Measurements from ENCODE around the gene CD2BP2. TPM values are rescaled to one million over a fixed set of nuclear protein-coding genes. Genes with fewer than 3 reads are reported as not detected.
A peak's percentile ranks its signal among the peaks of the same experiment; 100 is the strongest.
"Not testable (repeated sequence)": the region's sequence is repeated elsewhere in the genome, so short reads cannot be mapped to it uniquely, and the experiment has no call there.

The CD2BP2 gene
- total and polyA plus RNA-seq, 2 donors (not counting 1 experiment from before 2014, with no cell fraction given), result 35.2 to 45.5 TPM

GRCh38 chr16:30335598-30336474, 19.3 kb downstream of the CD2BP2 start:
- peak overlapping the region; percentile 66 for H3K4me2 ChIP-seq (ENCODE audit: extremely low read depth, insufficient read depth, low read length)
- no peaks in the 10 kb centered on the region for H3K9me3 ChIP-seq (ENCODE audit: control insufficient read depth, insufficient read depth, low read depth, low read length)
- H2AFZ ChIP-seq (ENCODE audit: low read length), result peak overlapping the region; percentile 71
- peaks cover 2% of the 10 kb centered on the region for H3K79me2 ChIP-seq (ENCODE audit: control insufficient read depth, insufficient read depth, low read length)
- H3K4me1 ChIP-seq (ENCODE audit: control insufficient read depth, extremely low read depth, insufficient read depth, low read length), result peaks cover 4% of the 10 kb centered on the region
- H3K9ac ChIP-seq (ENCODE audit: insufficient read depth, low read length), result no peak overlapping the region
- H4K20me1 ChIP-seq (ENCODE audit: control insufficient read depth, extremely low read depth, insufficient read depth, low read length), result no peaks in the 10 kb centered on the region
- H3K27me3 ChIP-seq (ENCODE audit: control insufficient read depth, insufficient read depth, low read length), result no peaks in the 10 kb centered on the region
- no peak for TF ChIP-seq EZH2 (IDR thresholded peaks at IDR 0.05; ENCODE audit: low read length, missing control alignments)
- no peak for TF ChIP-seq CTCF (conservative IDR thresholded peaks at IDR 0.05 in 1 of 2, IDR thresholded peaks at IDR 0.05 in 1 of 2; ENCODE audit: low read depth in 1 of 2, low read length in 2 of 2)
- H3K4me3 ChIP-seq (replicated peaks in 1 of 4; ENCODE audit: control extremely low read depth in 1 of 4, insufficient read depth in 1 of 4, low read depth in 3 of 4, low read length in 4 of 4), result peak overlapping the region; percentile 47 to 70 (median 62)
- H3K27ac ChIP-seq (ENCODE audit: insufficient read depth, low read length), result peak overlapping the region; percentile 50
- DNase-seq (ENCODE audit: low read depth in 2 of 2), result peak; percentile 29 to 34
- no peaks in the 10 kb centered on the region for H3K36me3 ChIP-seq (ENCODE audit: control insufficient read depth, insufficient read depth, low read length)

GRCh38 chr16:30335028-30335597, 20.0 kb downstream of the CD2BP2 start:
- Histone ChIP-seq H3K4me2 (ENCODE audit: extremely low read depth, insufficient read depth, low read length) (peak overlapping the region; percentile 66), H3K4me3 (replicated peaks in 1 of 4; ENCODE audit: control extremely low read depth in 1 of 4, insufficient read depth in 1 of 4, low read depth in 3 of 4, low read length in 4 of 4) (peak overlapping the region; percentile 47 to 70 (median 62)), H3K27ac (ENCODE audit: insufficient read depth, low read length) (peak overlapping the region; percentile 63), H3K9ac (ENCODE audit: insufficient read depth, low read length) (peak overlapping the region; percentile 53), H2AFZ (ENCODE audit: low read length) (peak overlapping the region; percentile 71)
- H4K20me1 ChIP-seq (ENCODE audit: control insufficient read depth, extremely low read depth, insufficient read depth, low read length); H3K9me3 ChIP-seq (ENCODE audit: control insufficient read depth, insufficient read depth, low read depth, low read length); H3K4me1 ChIP-seq (ENCODE audit: control insufficient read depth, extremely low read depth, insufficient read depth, low read length); H3K27me3 ChIP-seq (ENCODE audit: control insufficient read depth, insufficient read depth, low read length); H3K36me3 ChIP-seq (ENCODE audit: control insufficient read depth, insufficient read depth, low read length); H3K79me2 ChIP-seq (ENCODE audit: control insufficient read depth, insufficient read depth, low read length): not testable (repeated sequence)
- DNase-seq (ENCODE audit: low read depth in 2 of 2), result peak; percentile 69 to 71

DNA sequence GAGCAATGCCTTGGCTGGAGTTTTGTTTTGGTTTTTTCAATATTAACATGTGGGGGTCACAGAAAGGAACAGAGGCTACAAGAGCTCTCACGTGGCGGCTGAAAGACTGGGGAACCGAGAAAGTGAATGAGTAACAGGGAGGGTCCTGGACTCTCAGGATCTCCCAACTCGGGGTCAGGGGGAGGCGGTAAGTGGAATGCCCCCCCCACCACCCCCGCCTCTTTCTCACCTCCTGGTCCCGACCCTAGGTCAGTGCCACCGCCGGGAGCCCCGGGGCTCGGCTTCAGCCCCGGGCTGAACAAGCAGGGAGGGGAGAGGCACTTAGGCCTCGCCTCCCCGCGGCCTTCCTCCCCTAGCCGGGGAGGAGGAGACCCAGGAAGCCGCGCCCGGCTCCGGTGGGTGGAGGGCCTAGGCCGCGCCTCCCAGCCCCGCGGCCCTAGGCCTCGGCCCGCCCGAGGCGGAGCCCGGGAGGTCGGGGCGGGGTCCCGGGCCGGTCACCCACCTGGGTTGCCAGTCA, 20.6 kb downstream of the CD2BP2 start:
- H3K9ac ChIP-seq (ENCODE audit: insufficient read depth, low read length); H4K20me1 ChIP-seq (ENCODE audit: control insufficient read depth, extremely low read depth, insufficient read depth, low read length); H3K79me2 ChIP-seq (ENCODE audit: control insufficient read depth, insufficient read depth, low read length); H3K27me3 ChIP-seq (ENCODE audit: control insufficient read depth, insufficient read depth, low read length); H3K36me3 ChIP-seq (ENCODE audit: control insufficient read depth, insufficient read depth, low read length); H2AFZ ChIP-seq (ENCODE audit: low read length); H3K4me1 ChIP-seq (ENCODE audit: control insufficient read depth, extremely low read depth, insufficient read depth, low read length); H3K4me2 ChIP-seq (ENCODE audit: extremely low read depth, insufficient read depth, low read length); H3K9me3 ChIP-seq (ENCODE audit: control insufficient read depth, insufficient read depth, low read depth, low read length): not testable (repeated sequence)
- peak overlapping the region; percentile 63 for H3K27ac ChIP-seq (ENCODE audit: insufficient read depth, low read length)
- peak; percentile 73 to 74 for DNase-seq (ENCODE audit: low read depth in 2 of 2)
- peak overlapping the region; percentile 38 to 70 (median 66) for H3K4me3 ChIP-seq (replicated peaks in 1 of 4; ENCODE audit: control extremely low read depth in 1 of 4, insufficient read depth in 1 of 4, low read depth in 3 of 4, low read length in 4 of 4)

- DNase-seq (ENCODE audit: low read depth in 2 of 2), result peak in 1 of 2 donors; percentile 6
- not testable (repeated sequence) for H3K4me2 ChIP-seq (ENCODE audit: extremely low read depth, insufficient read depth, low read length); H3K9ac ChIP-seq (ENCODE audit: insufficient read depth, low read length); H3K4me1 ChIP-seq (ENCODE audit: control insufficient read depth, extremely low read depth, insufficient read depth, low read length); H3K36me3 ChIP-seq (ENCODE audit: control insufficient read depth, insufficient read depth, low read length); H3K4me3 ChIP-seq (replicated peaks in 1 of 4; ENCODE audit: control extremely low read depth in 1 of 4, insufficient read depth in 1 of 4, low read depth in 3 of 4, low read length in 4 of 4); H4K20me1 ChIP-seq (ENCODE audit: control insufficient read depth, extremely low read depth, insufficient read depth, low read length); H3K27me3 ChIP-seq (ENCODE audit: control insufficient read depth, insufficient read depth, low read length); H3K27ac ChIP-seq (ENCODE audit: insufficient read depth, low read length); H3K9me3 ChIP-seq (ENCODE audit: control insufficient read depth, insufficient read depth, low read depth, low read length); H3K79me2 ChIP-seq (ENCODE audit: control insufficient read depth, insufficient read depth, low read length); H2AFZ ChIP-seq (ENCODE audit: low read length)
These were observed 30.9 kb downstream of the CD2BP2 start for GRCh38 chr16:30324220-30324619.

- H3K27ac ChIP-seq (ENCODE audit: insufficient read depth, low read length); H3K4me1 ChIP-seq (ENCODE audit: control insufficient read depth, extremely low read depth, insufficient read depth, low read length); H3K9me3 ChIP-seq (ENCODE audit: control insufficient read depth, insufficient read depth, low read depth, low read length); H3K4me2 ChIP-seq (ENCODE audit: extremely low read depth, insufficient read depth, low read length); H3K4me3 ChIP-seq (replicated peaks in 1 of 4; ENCODE audit: control extremely low read depth in 1 of 4, insufficient read depth in 1 of 4, low read depth in 3 of 4, low read length in 4 of 4); DNase-seq (ENCODE audit: low read depth in 2 of 2); H3K36me3 ChIP-seq (ENCODE audit: control insufficient read depth, insufficient read depth, low read length); H3K9ac ChIP-seq (ENCODE audit: insufficient read depth, low read length); H2AFZ ChIP-seq (ENCODE audit: low read length); H4K20me1 ChIP-seq (ENCODE audit: control insufficient read depth, extremely low read depth, insufficient read depth, low read length); H3K27me3 ChIP-seq (ENCODE audit: control insufficient read depth, insufficient read depth, low read length); H3K79me2 ChIP-seq (ENCODE audit: control insufficient read depth, insufficient read depth, low read length): not testable (repeated sequence)
These were observed 36.5 kb downstream of the CD2BP2 start for GRCh38 chr16:30318647-30319046.

DNA sequence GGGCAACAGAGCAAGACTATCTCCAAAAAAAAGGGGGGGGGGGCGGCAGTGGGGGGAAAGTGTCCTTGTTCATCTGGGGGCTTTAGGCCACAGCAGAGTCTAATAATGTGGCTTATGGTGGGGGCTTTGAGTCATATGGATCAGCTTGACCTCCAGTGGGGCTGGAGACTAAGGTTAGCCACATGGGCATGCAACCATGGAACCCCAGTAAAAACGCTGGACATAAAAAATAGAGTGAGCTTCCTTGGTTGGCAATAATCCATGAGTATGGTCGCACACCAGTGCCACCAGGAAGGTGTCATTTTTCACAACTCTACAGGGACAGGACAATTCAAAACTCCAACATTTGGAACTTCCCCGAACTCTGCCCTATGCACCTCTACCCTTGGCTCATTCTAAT, 44.2 kb downstream of the CD2BP2 start:
- H3K4me2 ChIP-seq (ENCODE audit: extremely low read depth, insufficient read depth, low read length); H4K20me1 ChIP-seq (ENCODE audit: control insufficient read depth, extremely low read depth, insufficient read depth, low read length); H2AFZ ChIP-seq (ENCODE audit: low read length); H3K9me3 ChIP-seq (ENCODE audit: control insufficient read depth, insufficient read depth, low read depth, low read length); H3K79me2 ChIP-seq (ENCODE audit: control insufficient read depth, insufficient read depth, low read length); H3K9ac ChIP-seq (ENCODE audit: insufficient read depth, low read length); H3K27me3 ChIP-seq (ENCODE audit: control insufficient read depth, insufficient read depth, low read length); H3K36me3 ChIP-seq (ENCODE audit: control insufficient read depth, insufficient read depth, low read length); DNase-seq (ENCODE audit: low read depth in 2 of 2); H3K4me1 ChIP-seq (ENCODE audit: control insufficient read depth, extremely low read depth, insufficient read depth, low read length); H3K27ac ChIP-seq (ENCODE audit: insufficient read depth, low read length); H3K4me3 ChIP-seq (replicated peaks in 1 of 4; ENCODE audit: control extremely low read depth in 1 of 4, insufficient read depth in 1 of 4, low read depth in 3 of 4, low read length in 4 of 4): not testable (repeated sequence)
